Measurements from ENCODE around the gene ZNF735.
A peak's percentile ranks its signal among the peaks of the same experiment; 100 is the strongest.
"Not testable (repeated sequence)": the region's sequence is repeated elsewhere in the genome, so short reads cannot be mapped to it uniquely, and the experiment has no call there.

The ZNF735 gene

DNA sequence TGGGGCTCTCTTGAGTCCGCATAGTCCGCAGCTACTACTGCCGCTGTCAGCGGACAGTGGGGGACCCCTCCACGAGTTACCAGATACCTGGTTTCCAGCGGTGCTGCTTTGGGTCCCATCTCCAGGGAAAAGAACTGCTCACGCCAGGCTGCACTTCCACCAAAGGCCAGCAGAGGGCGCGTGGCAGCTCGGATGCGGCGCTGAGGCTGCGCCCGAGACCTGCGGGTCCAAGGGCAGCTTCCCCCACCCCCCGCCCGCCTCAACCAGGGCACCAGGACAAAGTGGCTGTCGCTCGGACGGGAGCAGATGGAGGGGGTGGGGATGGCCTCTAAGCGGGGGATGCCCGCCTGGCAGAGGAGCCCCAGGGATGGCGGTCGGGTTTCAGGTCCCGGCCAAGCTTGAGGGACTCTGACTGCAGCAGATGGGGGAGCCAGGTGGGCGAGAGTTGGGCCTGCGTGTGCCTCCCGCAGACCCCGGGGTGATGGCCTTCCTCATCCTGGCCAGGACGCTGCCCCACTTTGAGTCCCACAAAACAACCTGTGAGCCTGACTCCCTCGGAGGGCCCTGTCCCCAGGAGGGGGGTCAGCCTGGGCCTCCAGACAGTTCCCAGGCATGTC is 23.8 kb upstream of the ZNF735 start:
- TF ChIP-seq, protein P1, sequence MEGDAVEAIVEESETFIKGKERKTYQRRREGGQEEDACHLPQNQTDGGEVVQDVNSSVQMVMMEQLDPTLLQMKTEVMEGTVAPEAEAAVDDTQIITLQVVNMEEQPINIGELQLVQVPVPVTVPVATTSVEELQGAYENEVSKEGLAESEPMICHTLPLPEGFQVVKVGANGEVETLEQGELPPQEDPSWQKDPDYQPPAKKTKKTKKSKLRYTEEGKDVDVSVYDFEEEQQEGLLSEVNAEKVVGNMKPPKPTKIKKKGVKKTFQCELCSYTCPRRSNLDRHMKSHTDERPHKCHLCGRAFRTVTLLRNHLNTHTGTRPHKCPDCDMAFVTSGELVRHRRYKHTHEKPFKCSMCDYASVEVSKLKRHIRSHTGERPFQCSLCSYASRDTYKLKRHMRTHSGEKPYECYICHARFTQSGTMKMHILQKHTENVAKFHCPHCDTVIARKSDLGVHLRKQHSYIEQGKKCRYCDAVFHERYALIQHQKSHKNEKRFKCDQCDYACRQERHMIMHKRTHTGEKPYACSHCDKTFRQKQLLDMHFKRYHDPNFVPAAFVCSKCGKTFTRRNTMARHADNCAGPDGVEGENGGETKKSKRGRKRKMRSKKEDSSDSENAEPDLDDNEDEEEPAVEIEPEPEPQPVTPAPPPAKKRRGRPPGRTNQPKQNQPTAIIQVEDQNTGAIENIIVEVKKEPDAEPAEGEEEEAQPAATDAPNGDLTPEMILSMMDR (IDR thresholded peaks at IDR 0.05; ENCODE audit: low read depth, low read length), result peak; percentile 50
- H3K4me3 ChIP-seq (ENCODE audit: low read depth, low read length), result no peak overlapping the region

DNA sequence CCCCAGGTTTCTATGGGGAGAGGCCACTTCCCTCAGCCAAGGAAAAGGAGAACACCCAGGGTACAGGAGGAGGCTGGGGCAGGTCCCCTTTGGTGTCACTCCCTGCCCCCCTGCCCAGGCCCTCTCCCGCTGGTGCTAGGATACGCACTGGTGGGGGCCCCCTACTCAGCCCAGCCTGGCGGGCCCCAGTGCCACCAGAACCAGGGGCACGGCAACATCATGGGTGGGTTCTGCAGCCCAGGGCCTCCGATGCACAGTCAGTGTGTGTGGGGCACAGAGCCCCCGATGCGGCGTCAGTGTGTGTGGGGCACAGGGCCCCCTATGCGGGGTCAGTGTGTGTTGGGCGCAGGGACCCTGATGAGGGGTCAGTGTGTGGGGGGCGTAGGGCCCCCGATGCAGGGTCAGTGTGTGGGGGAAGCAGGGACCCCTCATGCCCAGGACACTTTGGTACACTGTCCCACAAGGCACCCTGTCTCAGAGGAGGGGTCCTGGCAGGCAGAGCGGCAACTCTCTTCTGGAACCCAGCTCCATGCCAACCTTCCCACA is 23.1 kb upstream of the ZNF735 start:
- H3K4me3 ChIP-seq (ENCODE audit: low read depth, low read length), result no peak overlapping the region
- TF ChIP-seq, protein P1 (IDR thresholded peaks at IDR 0.05; ENCODE audit: low read depth, low read length), result no peak

- no peak overlapping the region for H3K4me3 ChIP-seq (ENCODE audit: low read depth, low read length)
Observed at GRCh38 chr7:64184376-64184775, 22.6 kb upstream of the ZNF735 start.

GRCh38 chr7:64187408-64187807 is 19.6 kb upstream of the ZNF735 start:
- TF ChIP-seq, protein P1 (IDR thresholded peaks at IDR 0.05; ENCODE audit: low read depth, low read length), result no peak
- H3K4me3 ChIP-seq (ENCODE audit: low read depth, low read length), result no peak overlapping the region

More at GRCh38 chr7:64184376-64184775, 22.6 kb upstream of the ZNF735 start:
- TF ChIP-seq, protein P1 (IDR thresholded peaks at IDR 0.05; ENCODE audit: low read depth, low read length), result no peak

- no peak overlapping the region for H3K4me3 ChIP-seq (ENCODE audit: low read depth, low read length)
- TF ChIP-seq, protein P1 (IDR thresholded peaks at IDR 0.05; ENCODE audit: low read depth, low read length), result no peak
Observed at GRCh38 chr7:64192148-64192704, 14.8 kb upstream of the ZNF735 start.

DNA sequence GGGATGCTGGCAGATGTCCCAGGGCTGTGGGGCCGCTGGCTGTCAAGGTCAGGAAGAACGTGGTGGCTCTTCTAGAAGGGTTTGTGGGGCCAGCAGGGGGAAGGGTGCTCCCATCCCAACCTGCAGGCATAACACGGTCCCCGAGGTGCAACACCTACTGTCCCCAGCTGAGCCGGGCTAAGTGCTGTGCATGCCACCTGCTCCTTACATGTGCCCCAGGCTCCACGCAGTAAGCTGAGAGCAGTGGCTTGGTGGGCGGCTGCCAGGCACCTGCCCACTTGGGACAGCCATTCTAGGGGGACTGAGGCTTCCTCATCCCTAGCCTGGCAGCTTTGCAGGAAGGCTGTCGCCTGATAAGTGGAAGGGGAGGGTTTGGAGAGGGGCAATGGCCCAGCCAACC is 14.2 kb upstream of the ZNF735 start:
- TF ChIP-seq, protein P1 (IDR thresholded peaks at IDR 0.05; ENCODE audit: low read depth, low read length), result no peak
- no peak overlapping the region for H3K4me3 ChIP-seq (ENCODE audit: low read depth, low read length)

DNA sequence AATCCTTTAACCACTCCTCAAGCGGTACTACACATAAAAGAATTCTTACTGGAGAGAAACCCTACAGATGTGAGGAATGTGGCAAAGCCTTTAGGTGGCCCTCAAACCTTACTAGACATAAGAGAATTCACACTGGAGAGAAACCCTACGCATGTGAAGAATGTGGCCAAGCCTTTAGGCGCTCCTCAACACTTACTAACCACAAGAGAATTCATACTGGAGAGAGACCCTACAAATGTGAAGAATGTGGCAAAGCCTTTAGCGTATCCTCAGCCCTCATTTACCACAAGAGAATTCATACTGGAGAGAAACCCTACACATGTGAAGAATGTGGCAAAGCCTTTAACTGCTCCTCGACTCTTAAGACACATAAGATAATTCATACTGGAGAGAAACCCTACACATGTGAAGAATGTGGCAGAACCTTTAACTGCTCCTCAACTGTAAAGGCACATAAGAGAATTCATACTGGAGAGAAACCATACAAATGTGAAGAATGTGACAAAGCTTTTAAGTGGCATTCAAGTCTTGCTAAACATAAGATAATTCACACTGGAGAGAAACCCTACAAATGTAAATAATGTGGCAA is 12.8 kb downstream of the ZNF735 start:
- H3K4me3 ChIP-seq (ENCODE audit: low read depth, low read length), result not testable (repeated sequence)

All from WI38 (cell line).